ENCODE measurements around the gene LRRC25. TPM values are rescaled to one million over a fixed set of nuclear protein-coding genes. Genes with fewer than 3 reads are reported as not detected.
"Not testable (repeated sequence)": the region's sequence is repeated elsewhere in the genome, so short reads cannot be mapped to it uniquely, and the experiment has no call there.

The LRRC25 gene
- total RNA-seq, 1 experiment from 2014 or later: not detected

GRCh38 chr19:18385675-18386542, 11.5 kb downstream of the LRRC25 start, which contains the start of gene GDF15:
Gene GDF15 (plus strand): TSS chr19:18386158. CDS start chr19:18386190, 32 bp downstream.
- H3K27ac Mint-ChIP-seq (ENCODE audit: low read depth, unreplicated experiment): peak within 1 kb of the TSS; percentile 77
- intact Hi-C loops (cut with micrococcal nuclease): loop anchor here (1.0 kb wide), 1 partner anchor 37 kb away; no protein-coding TSS in a partner anchor
- H3K4me3 Mint-ChIP-seq (ENCODE audit: unreplicated experiment): peak within 1 kb of the TSS; percentile 79
- peaks cover 43% of the 10 kb centered on the region for H3K36me3 Mint-ChIP-seq (ENCODE audit: insufficient read depth, unreplicated experiment)
- peak; percentile 85 for DNase-seq (ENCODE audit: unreplicated experiment)
- peaks cover 23% of the 10 kb centered on the region for H3K4me1 Mint-ChIP-seq (ENCODE audit: insufficient read depth, unreplicated experiment)
- BruUV-seq (replicated peaks): no TSS peak
- ChIA-PET CTCF (interaction anchor here (0.5 to 4.8 kb wide), 15 partner anchors 10 to 1065 kb away, joined by 3 to 61 read pairs (median 3); no protein-coding TSS in a partner anchor), POLR2A (interaction anchor here (0.5 to 5.5 kb wide), 14 partner anchors 12 to 193 kb away, joined by 3 to 44 read pairs (median 5); partner anchors contain the start of genes JUND, MPV17L2 and SSBP4)
- no peaks in the 10 kb centered on the region for H3K9me3 Mint-ChIP-seq (ENCODE audit: unreplicated experiment)
- TF ChIP-seq, protein P1, sequence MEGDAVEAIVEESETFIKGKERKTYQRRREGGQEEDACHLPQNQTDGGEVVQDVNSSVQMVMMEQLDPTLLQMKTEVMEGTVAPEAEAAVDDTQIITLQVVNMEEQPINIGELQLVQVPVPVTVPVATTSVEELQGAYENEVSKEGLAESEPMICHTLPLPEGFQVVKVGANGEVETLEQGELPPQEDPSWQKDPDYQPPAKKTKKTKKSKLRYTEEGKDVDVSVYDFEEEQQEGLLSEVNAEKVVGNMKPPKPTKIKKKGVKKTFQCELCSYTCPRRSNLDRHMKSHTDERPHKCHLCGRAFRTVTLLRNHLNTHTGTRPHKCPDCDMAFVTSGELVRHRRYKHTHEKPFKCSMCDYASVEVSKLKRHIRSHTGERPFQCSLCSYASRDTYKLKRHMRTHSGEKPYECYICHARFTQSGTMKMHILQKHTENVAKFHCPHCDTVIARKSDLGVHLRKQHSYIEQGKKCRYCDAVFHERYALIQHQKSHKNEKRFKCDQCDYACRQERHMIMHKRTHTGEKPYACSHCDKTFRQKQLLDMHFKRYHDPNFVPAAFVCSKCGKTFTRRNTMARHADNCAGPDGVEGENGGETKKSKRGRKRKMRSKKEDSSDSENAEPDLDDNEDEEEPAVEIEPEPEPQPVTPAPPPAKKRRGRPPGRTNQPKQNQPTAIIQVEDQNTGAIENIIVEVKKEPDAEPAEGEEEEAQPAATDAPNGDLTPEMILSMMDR (IDR thresholded peaks at IDR 0.05; ENCODE audit: unreplicated experiment): peak; percentile 74
- no peaks in the 10 kb centered on the region for H3K27me3 Mint-ChIP-seq (ENCODE audit: insufficient read depth, unreplicated experiment)

- intact Hi-C loops (cut with micrococcal nuclease): no loop called here
- Mint-ChIP-seq H3K9me3 (ENCODE audit: unreplicated experiment) (no peaks in the 10 kb centered on the region), H3K4me1 (ENCODE audit: insufficient read depth, unreplicated experiment) (peaks cover 20% of the 10 kb centered on the region), H3K27ac (ENCODE audit: low read depth, unreplicated experiment) (peak overlapping the region; percentile 77), H3K36me3 (ENCODE audit: insufficient read depth, unreplicated experiment) (peaks cover 40% of the 10 kb centered on the region), H3K27me3 (ENCODE audit: insufficient read depth, unreplicated experiment) (no peaks in the 10 kb centered on the region), H3K4me3 (ENCODE audit: unreplicated experiment) (no peak overlapping the region)
- TF ChIP-seq, protein P1 (IDR thresholded peaks at IDR 0.05; ENCODE audit: unreplicated experiment): no peak
- ChIA-PET POLR2A (interaction anchor here (0.5 to 5.5 kb wide), 12 partner anchors 11 to 193 kb away, joined by 3 to 44 read pairs (median 6); partner anchors contain the start of genes JUND, MPV17L2 and SSBP4), CTCF (interaction anchor here (0.6 to 4.8 kb wide), 11 partner anchors 9 to 87 kb away, joined by 3 to 61 read pairs (median 3); no protein-coding TSS in a partner anchor)
- DNase-seq (ENCODE audit: unreplicated experiment): no peak
- TSS peak; percentile 91 for BruUV-seq (replicated peaks)
These were observed 12.1 kb downstream of the LRRC25 start for GRCh38 chr19:18385359-18385674.

DNA sequence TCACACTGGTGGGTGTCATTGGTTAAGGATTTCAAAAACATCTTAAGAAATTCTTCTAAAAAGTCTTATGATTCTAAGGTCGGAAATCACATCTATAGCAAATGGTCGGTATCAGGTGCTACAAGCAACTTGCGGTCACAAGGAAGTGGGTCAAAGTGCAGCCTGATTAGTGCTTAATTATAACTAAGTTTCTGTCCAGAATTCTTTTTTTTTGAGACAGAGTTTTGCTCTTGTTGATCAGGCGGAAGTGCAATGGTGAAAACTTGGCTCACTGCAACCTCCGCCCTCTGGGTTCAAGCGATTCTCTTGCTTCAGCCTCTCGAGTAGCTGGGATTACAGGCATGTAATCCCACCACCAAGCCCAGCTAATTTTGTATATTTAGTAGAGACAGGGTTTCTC, 12.6 kb downstream of the LRRC25 start:
- intact Hi-C loops (cut with micrococcal nuclease): no loop called here
- peaks cover 34% of the 10 kb centered on the region for H3K36me3 Mint-ChIP-seq (ENCODE audit: insufficient read depth, unreplicated experiment)
- BruUV-seq (replicated peaks): no TSS peak
- DNase-seq (ENCODE audit: unreplicated experiment): no peak
- H3K27ac Mint-ChIP-seq (ENCODE audit: low read depth, unreplicated experiment): peak overlapping the region; percentile 77
- CTCF ChIA-PET: interaction anchor here (0.7 to 1.7 kb wide), 3 partner anchors 11 to 39 kb away, joined by 3 to 5 read pairs (median 4); no protein-coding TSS in a partner anchor
- peaks cover 24% of the 10 kb centered on the region for H3K4me1 Mint-ChIP-seq (ENCODE audit: insufficient read depth, unreplicated experiment)
- no peak overlapping the region for H3K4me3 Mint-ChIP-seq (ENCODE audit: unreplicated experiment)
- no peaks in the 10 kb centered on the region for H3K27me3 Mint-ChIP-seq (ENCODE audit: insufficient read depth, unreplicated experiment)
- POLR2A ChIA-PET: interaction anchor here (0.6 to 2.0 kb wide), 2 partner anchors 34 to 35 kb away, joined by 3 to 6 read pairs; partner anchors contain the start of gene SSBP4
- no peaks in the 10 kb centered on the region for H3K9me3 Mint-ChIP-seq (ENCODE audit: unreplicated experiment)
- TF ChIP-seq, protein P1 (IDR thresholded peaks at IDR 0.05; ENCODE audit: unreplicated experiment): no peak

DNA sequence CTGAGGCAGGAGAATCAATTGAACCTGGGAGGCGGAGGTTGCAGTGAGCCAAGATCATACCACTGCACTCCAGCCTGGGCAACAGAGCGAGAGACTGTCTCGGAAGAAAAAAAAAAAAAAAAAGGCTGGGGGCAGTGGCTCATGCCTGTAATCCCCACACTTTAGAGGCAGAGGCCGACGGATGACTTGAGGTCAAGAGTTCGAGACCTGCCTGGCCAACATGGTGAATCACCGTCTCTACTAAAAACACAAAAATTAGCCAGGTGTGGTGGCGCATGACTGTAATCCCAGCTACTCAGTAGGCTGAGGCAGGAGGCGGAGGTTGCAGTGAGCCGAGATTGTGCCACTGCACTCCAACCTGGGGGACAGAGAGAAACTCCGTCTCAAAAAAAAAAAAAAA, 13.8 kb downstream of the LRRC25 start:
- not testable (repeated sequence) for H3K9me3 Mint-ChIP-seq (ENCODE audit: unreplicated experiment)
- POLR2A ChIA-PET: interaction anchor here (0.7 to 1.5 kb wide), 3 partner anchors 11 to 103 kb away, joined by 3 read pairs; no protein-coding TSS in a partner anchor

More for the DNA sequence above, 13.8 kb downstream of the LRRC25 start:
- Mint-ChIP-seq H3K36me3 (ENCODE audit: insufficient read depth, unreplicated experiment) (peaks cover 23% of the 10 kb centered on the region), H3K4me1 (ENCODE audit: insufficient read depth, unreplicated experiment) (peaks cover 24% of the 10 kb centered on the region)
- CTCF ChIA-PET: interaction anchor here (0.6 to 1.2 kb wide), 3 partner anchors 23 to 138 kb away, joined by 3 to 6 read pairs (median 3); partner anchors contain the start of gene ELL
- H3K4me3 Mint-ChIP-seq (ENCODE audit: unreplicated experiment); H3K27ac Mint-ChIP-seq (ENCODE audit: low read depth, unreplicated experiment); H3K27me3 Mint-ChIP-seq (ENCODE audit: insufficient read depth, unreplicated experiment); intact Hi-C loops (cut with micrococcal nuclease); DNase-seq (ENCODE audit: unreplicated experiment); BruUV-seq (replicated peaks): not testable (repeated sequence)
